Neural progenitor cell (in vitro differentiated cells): ENCODE results near the gene TOMM22. TPM values are rescaled to one million over a fixed set of nuclear protein-coding genes. Genes with fewer than 3 reads are reported as not detected.
A peak's percentile ranks its signal among the peaks of the same experiment; 100 is the strongest.

ENCODE experiments used
- DNase-seq: peaks from one replicate; pipeline ENCODE4 v3.0.0-alpha.2; 2016; ENCODE audit warnings: low spot score
- H2AFZ ChIP-seq: fragments of 200-600 bp; sonication (generic); replicated peaks from 2 replicates; pipeline ENCODE4 v1.6.1; 2016; ENCODE audit warnings: antibody characterized with exemption
- H3F3A ChIP-seq: fragments of 200-600 bp; sonication (generic); 2 replicates; pipeline ENCODE4 v1.6.1; 2016; ENCODE audit warnings: antibody characterized with exemption, low read depth
- H3K27ac ChIP-seq: fragments of 200-600 bp; sonication (generic); 2 replicates; pipeline ENCODE4 v1.5.1; 2016; ENCODE audit warnings: mild to moderate bottlenecking
- H3K27me3 ChIP-seq: fragments of 200-600 bp; sonication (generic); 2 replicates; pipeline ENCODE4 v1.6.1; 2016; ENCODE audit warnings: mild to moderate bottlenecking, moderate library complexity
- H3K36me3 ChIP-seq: fragments of 200-600 bp; sonication (generic); 2 replicates; pipeline ENCODE4 v1.5.1; 2016
- H3K4me1 ChIP-seq: fragments of 200-600 bp; sonication (generic); 2 replicates; pipeline ENCODE4 v1.6.1; 2016; ENCODE audit warnings: mixed run types
- H3K4me2 ChIP-seq: fragments of 200-600 bp; sonication (generic); 2 replicates; pipeline ENCODE4 v1.6.1; 2016
- H3K4me3 ChIP-seq: fragments of 200-600 bp; sonication (generic); 2 replicates; pipeline ENCODE4 v1.5.1; 2016
- H3K79me2 ChIP-seq: fragments of 200-600 bp; sonication (generic); 2 replicates; pipeline ENCODE4 v1.6.1; 2016; ENCODE audit warnings: low read depth
- H3K9ac ChIP-seq: fragments of 200-600 bp; sonication (generic); 2 replicates; pipeline ENCODE4 v1.6.1; 2016
- H3K9me3 ChIP-seq: fragments of 200-600 bp; sonication (generic); 2 replicates; pipeline ENCODE4 v1.5.1; 2016; ENCODE audit warnings: low read depth
- H4K20me1 ChIP-seq: fragments of 200-600 bp; sonication (generic); 2 replicates; pipeline ENCODE4 v1.6.1; 2016; ENCODE audit warnings: low read depth
- H3K27ac Mint-ChIP-seq: 3 replicates; pipeline ENCODE4 v1.8.0; 2021; ENCODE audit warnings: mixed read lengths
- H3K27me3 Mint-ChIP-seq: 2 replicates; pipeline ENCODE4 v1.8.0; 2022; ENCODE audit warnings: low read depth, mild to moderate bottlenecking, inconsistent platforms, moderate library complexity, mixed read lengths; ENCODE audit not compliant: insufficient read depth
- H3K36me3 Mint-ChIP-seq: 3 replicates; pipeline ENCODE4 v1.8.0; 2021; ENCODE audit warnings: mixed read lengths
- H3K4me1 Mint-ChIP-seq: 3 replicates; pipeline ENCODE4 v1.8.0; 2021; ENCODE audit warnings: mixed read lengths
- H3K4me3 Mint-ChIP-seq: 3 replicates; pipeline ENCODE4 v1.8.0; 2021; ENCODE audit warnings: mild to moderate bottlenecking, moderate library complexity, mixed read lengths
- H3K9me3 Mint-ChIP-seq: 3 replicates; pipeline ENCODE4 v1.8.0; 2020; ENCODE audit warnings: mixed read lengths
- EZH2 ChIP-seq: fragments of 200-600 bp; sonication (generic); IDR thresholded peaks from 2 replicates; pipeline ENCODE4 v1.6.1; 2017; ENCODE audit warnings: antibody characterized with exemption, mild to moderate bottlenecking, moderate library complexity
- EZH2phosphoT487 ChIP-seq: fragments of 200-600 bp; sonication (generic); IDR thresholded peaks from 2 replicates; pipeline ENCODE4 v1.6.1; 2017; ENCODE audit warnings: antibody characterized with exemption
- total RNA-seq: library from RNA; depleted of rRNA; stranded (reverse); fragments of >200 nt; gene quantifications from 2 replicates; pipeline ENCODE4 v1.2.3, GENCODE V29; 2015; ENCODE audit warnings: low replicate concordance
- TF ChIP-seq, protein P1 (sequence below): fragments of 200-600 bp; sonication (generic); IDR thresholded peaks from 2 replicates; pipeline ENCODE4 v1.5.1; 2017; ENCODE audit warnings: antibody characterized with exemption, mild to moderate bottlenecking

The TOMM22 gene
- total RNA-seq, 1 donor from 2014 or later, result 134 TPM

GRCh38 chr22:38724176-38724575 is 42.4 kb downstream of the TOMM22 start:
- Histone ChIP-seq H2AFZ (no peak overlapping the region), H3K9me3 (no peaks in the 10 kb centered on the region), H3K27me3 (no peaks in the 10 kb centered on the region), H3K27ac (no peak overlapping the region), H3K4me2 (no peak overlapping the region), H4K20me1 (peaks cover 16% of the 10 kb centered on the region), H3K4me1 (no peaks in the 10 kb centered on the region), H3K9ac (no peak overlapping the region), H3K36me3 (no peaks in the 10 kb centered on the region), H3F3A (no peaks in the 10 kb centered on the region), H3K79me2 (no peaks in the 10 kb centered on the region), H3K4me3 (no peak overlapping the region)
- Mint-ChIP-seq H3K36me3 (peaks cover 31% of the 10 kb centered on the region), H3K4me1 (no peaks in the 10 kb centered on the region), H3K27me3 (no peaks in the 10 kb centered on the region), H3K9me3 (no peaks in the 10 kb centered on the region), H3K27ac (no peak overlapping the region), H3K4me3 (no peak overlapping the region)
- TF ChIP-seq, protein P1, sequence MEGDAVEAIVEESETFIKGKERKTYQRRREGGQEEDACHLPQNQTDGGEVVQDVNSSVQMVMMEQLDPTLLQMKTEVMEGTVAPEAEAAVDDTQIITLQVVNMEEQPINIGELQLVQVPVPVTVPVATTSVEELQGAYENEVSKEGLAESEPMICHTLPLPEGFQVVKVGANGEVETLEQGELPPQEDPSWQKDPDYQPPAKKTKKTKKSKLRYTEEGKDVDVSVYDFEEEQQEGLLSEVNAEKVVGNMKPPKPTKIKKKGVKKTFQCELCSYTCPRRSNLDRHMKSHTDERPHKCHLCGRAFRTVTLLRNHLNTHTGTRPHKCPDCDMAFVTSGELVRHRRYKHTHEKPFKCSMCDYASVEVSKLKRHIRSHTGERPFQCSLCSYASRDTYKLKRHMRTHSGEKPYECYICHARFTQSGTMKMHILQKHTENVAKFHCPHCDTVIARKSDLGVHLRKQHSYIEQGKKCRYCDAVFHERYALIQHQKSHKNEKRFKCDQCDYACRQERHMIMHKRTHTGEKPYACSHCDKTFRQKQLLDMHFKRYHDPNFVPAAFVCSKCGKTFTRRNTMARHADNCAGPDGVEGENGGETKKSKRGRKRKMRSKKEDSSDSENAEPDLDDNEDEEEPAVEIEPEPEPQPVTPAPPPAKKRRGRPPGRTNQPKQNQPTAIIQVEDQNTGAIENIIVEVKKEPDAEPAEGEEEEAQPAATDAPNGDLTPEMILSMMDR, result no peak
- TF ChIP-seq EZH2 (no peak), EZH2phosphoT487 (no peak)
- DNase-seq, result no peak

- Histone ChIP-seq H3K27ac (no peak overlapping the region), H3K4me2 (no peak overlapping the region), H4K20me1 (peaks cover 16% of the 10 kb centered on the region), H3K79me2 (no peaks in the 10 kb centered on the region), H3K4me1 (no peaks in the 10 kb centered on the region), H3K27me3 (no peaks in the 10 kb centered on the region), H3K9me3 (no peaks in the 10 kb centered on the region), H2AFZ (no peak overlapping the region), H3K36me3 (no peaks in the 10 kb centered on the region), H3F3A (no peaks in the 10 kb centered on the region), H3K4me3 (no peak overlapping the region), H3K9ac (no peak overlapping the region)
- DNase-seq, result peak; percentile 47
- no peaks in the 10 kb centered on the region for H3K9me3 Mint-ChIP-seq
- H3K4me1 Mint-ChIP-seq, result no peaks in the 10 kb centered on the region
- no peak overlapping the region for H3K4me3 Mint-ChIP-seq
- H3K27me3 Mint-ChIP-seq, result no peaks in the 10 kb centered on the region
- TF ChIP-seq EZH2phosphoT487, result no peak
- no peak for TF ChIP-seq EZH2
- TF ChIP-seq, protein P1, result peak; percentile 58
- peaks cover 32% of the 10 kb centered on the region for H3K36me3 Mint-ChIP-seq
- no peak overlapping the region for H3K27ac Mint-ChIP-seq
Observed at GRCh38 chr22:38724926-38725571, 43.3 kb downstream of the TOMM22 start.

DNA sequence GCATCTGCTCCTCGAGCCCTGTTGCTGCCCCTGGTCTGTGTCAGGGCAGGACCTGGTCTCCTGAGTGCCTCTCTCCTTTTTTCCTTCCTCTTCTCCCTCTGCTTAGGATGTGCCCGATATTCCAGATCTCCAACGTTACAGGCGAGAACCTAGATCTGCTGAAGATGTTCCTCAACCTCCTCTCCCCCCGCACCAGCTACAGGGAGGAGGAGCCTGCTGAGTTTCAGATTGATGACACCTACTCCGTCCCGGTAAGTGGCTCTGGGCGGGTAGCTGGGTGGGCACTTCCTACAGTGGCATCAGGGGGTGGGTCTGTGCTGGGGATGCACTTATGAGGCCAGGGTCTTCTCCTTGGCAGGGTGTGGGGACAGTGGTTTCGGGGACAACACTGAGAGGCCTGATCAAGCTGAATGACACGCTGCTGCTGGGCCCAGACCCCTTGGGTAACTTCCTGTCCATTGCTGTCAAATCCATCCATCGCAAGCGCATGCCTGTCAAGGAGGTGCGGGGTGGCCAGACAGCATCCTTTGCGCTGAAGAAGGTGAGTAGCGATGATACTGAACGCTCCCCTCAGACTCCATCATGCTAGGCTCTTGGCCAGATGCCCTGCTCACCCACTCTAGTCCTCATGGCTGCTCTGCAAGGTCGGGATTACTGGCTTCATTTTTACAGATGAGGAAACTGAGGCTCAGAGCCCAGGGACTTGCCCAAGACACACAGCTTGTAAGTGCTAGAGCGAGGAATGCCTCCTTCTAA is 44.3 kb downstream of the TOMM22 start:
- DNase-seq, result no peak

More for the DNA sequence above, 44.3 kb downstream of the TOMM22 start:
- Histone ChIP-seq H3K9ac (no peak overlapping the region), H3K36me3 (no peaks in the 10 kb centered on the region), H3K9me3 (no peaks in the 10 kb centered on the region), H2AFZ (no peak overlapping the region), H3F3A (no peaks in the 10 kb centered on the region), H3K4me2 (no peak overlapping the region), H3K4me1 (no peaks in the 10 kb centered on the region), H3K79me2 (no peaks in the 10 kb centered on the region), H3K4me3 (no peak overlapping the region), H4K20me1 (peaks cover 16% of the 10 kb centered on the region), H3K27ac (no peak overlapping the region), H3K27me3 (no peaks in the 10 kb centered on the region)
- no peaks in the 10 kb centered on the region for H3K4me1 Mint-ChIP-seq
- H3K36me3 Mint-ChIP-seq, result peaks cover 32% of the 10 kb centered on the region
- H3K9me3 Mint-ChIP-seq, result no peaks in the 10 kb centered on the region
- no peak for TF ChIP-seq EZH2phosphoT487
- TF ChIP-seq, protein P1, result no peak
- no peak for TF ChIP-seq EZH2
- H3K27ac Mint-ChIP-seq, result no peak overlapping the region
- H3K4me3 Mint-ChIP-seq, result no peak overlapping the region
- no peaks in the 10 kb centered on the region for H3K27me3 Mint-ChIP-seq
